SK-N-SH (cell line): ENCODE data around the gene CALM1. TPM values are rescaled to one million over a fixed set of nuclear protein-coding genes. Genes with fewer than 3 reads are reported as not detected.

Experiments
- CTCF ChIA-PET: fragments of 300-600, 350-600 bp; formaldehyde crosslinking; extraction: SDS; loops from one replicate; lab custom pipeline; 2021; lab: Yijun Ruan, JAX
- POLR2A ChIA-PET: fragments of 350-600 bp; sonication (Branson Sonifier 250); formaldehyde crosslinking; extraction: SDS; loops from one replicate; lab custom pipeline; 2020; ENCODE audit warnings: antibody characterized with exemption, inconsistent platforms; lab: Yijun Ruan, JAX
- DNase-seq: peaks from one replicate; pipeline ENCODE4 v3.0.0; 2012
- H2AFZ ChIP-seq: fragments of 200-600 bp; sonication (generic); 2 replicates; pipeline ENCODE4 v1.8.1; 2016; ENCODE audit warnings: antibody characterized with exemption, mild to moderate bottlenecking, low read depth
- H3F3A ChIP-seq: fragments of 200-600 bp; sonication (generic); replicated peaks from 2 replicates; pipeline ENCODE3; 2016; ENCODE audit warnings: antibody characterized with exemption, mild to moderate bottlenecking; ENCODE audit not compliant: insufficient read depth
- H3K27ac ChIP-seq, 2 experiments: fragments of 200-500 bp in 1 of 2; fragments of 200-600 bp in 1 of 2; sonication (Bioruptor generic) in 1 of 2; sonication (generic), shearing (Covaris generic) in 1 of 2; 2 replicates each; pipeline versions ENCODE4 v1.5.1 to v1.6.1; 2014 to 2016; ENCODE audit warnings: low read depth in 2 of 2, inconsistent platforms in 1 of 2, low read length in 1 of 2, mild to moderate bottlenecking in 1 of 2, mixed read lengths in 1 of 2
- H3K27me3 ChIP-seq: fragments of 200-600 bp; sonication (generic), shearing (Covaris generic); 2 replicates; pipeline ENCODE4 v1.6.1; 2016; ENCODE audit warnings: mixed run types; ENCODE audit not compliant: insufficient read depth
- H3K36me3 ChIP-seq, 2 experiments: fragments of 200-500 bp in 1 of 2; fragments of 200-600 bp in 1 of 2; sonication (Bioruptor generic) in 1 of 2; sonication (generic) in 1 of 2; replicated peaks in 1 of 2; 2 replicates each; pipeline versions ENCODE3 to v1.5.1; 2014 to 2016; ENCODE audit warnings: low read length in 1 of 2, mild to moderate bottlenecking in 1 of 2; ENCODE audit not compliant: insufficient read depth in 2 of 2, control insufficient read depth in 1 of 2
- H3K4me1 ChIP-seq, 2 experiments: fragments of 200-500 bp in 1 of 2; fragments of 200-600 bp in 1 of 2; sonication (Bioruptor generic) in 1 of 2; sonication (generic), shearing (Covaris generic) in 1 of 2; 2 replicates each; pipeline versions ENCODE4 v1.5.1 to v1.6.1; 2014 to 2016; ENCODE audit warnings: low read depth in 1 of 2, low read length in 1 of 2, mixed run types in 1 of 2; ENCODE audit not compliant: insufficient read depth in 2 of 2, control insufficient read depth in 1 of 2
- H3K4me2 ChIP-seq: fragments of 200-600 bp; sonication (generic), shearing (Covaris generic); 2 replicates; pipeline ENCODE4 v1.6.1; 2017; ENCODE audit warnings: mixed run types
- H3K4me3 ChIP-seq, 2 experiments: fragments of 200-500 bp in 1 of 2; fragments of 200-600 bp in 1 of 2; sonication (Bioruptor generic) in 1 of 2; sonication (generic), shearing (Covaris generic) in 1 of 2; 2 replicates each; pipeline versions ENCODE4 v1.5.1 to v1.8.1; 2014 to 2016; ENCODE audit warnings: low read depth in 2 of 2, inconsistent platforms in 1 of 2, low read length in 1 of 2, mild to moderate bottlenecking in 1 of 2, mixed read lengths in 1 of 2, moderate library complexity in 1 of 2
- H3K79me2 ChIP-seq: fragments of 200-600 bp; sonication (generic); 2 replicates; pipeline ENCODE4 v1.8.1; 2017; ENCODE audit warnings: mild to moderate bottlenecking; ENCODE audit not compliant: insufficient read depth
- H3K9ac ChIP-seq: fragments of 200-600 bp; sonication (generic); 2 replicates; pipeline ENCODE4 v1.6.1; 2017; ENCODE audit warnings: mixed run types
- H3K9me2 ChIP-seq: fragments of 200-600 bp; sonication (generic); 2 replicates; pipeline ENCODE4 v1.6.1; 2017; ENCODE audit warnings: mixed run types
- H3K9me3 ChIP-seq: fragments of 200-600 bp; sonication (generic); 2 replicates; pipeline ENCODE4 v1.6.1; 2017; ENCODE audit warnings: mixed run types, mild to moderate bottlenecking, moderate library complexity
- H4K20me1 ChIP-seq: fragments of 200-600 bp; sonication (generic); 2 replicates; pipeline ENCODE4 v1.6.1; 2017; ENCODE audit warnings: mild to moderate bottlenecking, mixed run types; ENCODE audit not compliant: insufficient read depth
- CHD2 ChIP-seq: fragments of 150-350 bp; IDR thresholded peaks from 2 replicates; pipeline ENCODE4 v1.6.1; 2018; ENCODE audit warnings: low read length; ENCODE audit not compliant: partially characterized antibody
- ELF1 ChIP-seq: IDR thresholded peaks from 2 replicates; pipeline ENCODE4 v1.4.0; 2012
- EP300 ChIP-seq, 2 experiments: IDR thresholded peaks; 2 replicates each; pipeline versions ENCODE4 v1.4.0 to v1.6.1; 2012; ENCODE audit warnings: borderline replicate concordance in 1 of 2, low read depth in 1 of 2, low read length in 1 of 2
- EZH2phosphoT487 ChIP-seq: fragments of 200-600 bp; sonication (generic); IDR thresholded peaks from 2 replicates; pipeline ENCODE4 v1.6.1; 2017; ENCODE audit warnings: low read depth, mixed run types, mild to moderate bottlenecking, antibody characterized with exemption, moderate library complexity, borderline replicate concordance
- FOXJ3 ChIP-seq: sonication (generic); formaldehyde crosslinking; IDR thresholded peaks from 2 replicates; pipeline ENCODE4 v1.5.1; 2020; ENCODE audit warnings: mild to moderate bottlenecking, missing genetic modification reagents
- FOXM1 ChIP-seq: IDR thresholded peaks from 2 replicates; pipeline ENCODE4 v1.4.0; 2012; ENCODE audit warnings: low read depth, mild to moderate bottlenecking
- GATA2 ChIP-seq: sonication (generic); formaldehyde crosslinking; IDR thresholded peaks from 2 replicates; pipeline ENCODE4 v1.5.0; 2020; ENCODE audit warnings: mild to moderate bottlenecking, missing genetic modification reagents
- POLR2AphosphoS5 ChIP-seq: IDR thresholded peaks from 2 replicates; pipeline ENCODE4 v1.6.1; 2012; ENCODE audit warnings: low read depth, low read length
- RAD21 ChIP-seq: IDR thresholded peaks from 2 replicates; pipeline ENCODE4 v1.6.1; 2012; ENCODE audit warnings: mild to moderate bottlenecking, low read length
- RCOR1 ChIP-seq: fragments of 150-350 bp; IDR thresholded peaks from 2 replicates; pipeline ENCODE4 v1.6.1; 2017; ENCODE audit warnings: antibody characterized with exemption, low read length
- SIN3A ChIP-seq: IDR thresholded peaks from 2 replicates; pipeline ENCODE4 v1.6.1; 2012; ENCODE audit warnings: low read depth, mild to moderate bottlenecking, low read length, moderate library complexity, borderline replicate concordance
- TEAD4 ChIP-seq: IDR thresholded peaks from 2 replicates; pipeline ENCODE4 v1.4.0; 2012; ENCODE audit warnings: mild to moderate bottlenecking, borderline replicate concordance; ENCODE audit not compliant: insufficient read depth
- YY1 ChIP-seq: IDR thresholded peaks from 2 replicates; pipeline ENCODE4 v1.4.0; 2012; ENCODE audit warnings: low read depth, mild to moderate bottlenecking
- WGBS: methylation state at CpG from one replicate; pipeline ENCODE4 v1.1.6; 2017; ENCODE audit warnings: low lambda C conversion rate; 5-methylcytosine and 5-hydroxymethylcytosine counted together
- polyA plus RNA-seq, 3 experiments: library from polyadenylated mRNA; depleted of rRNA; stranded (reverse); fragments of >200 nt; gene quantifications; 2 replicates each; pipeline ENCODE4 v1.2.3, GENCODE V29; 2012
- TF ChIP-seq, protein P1 (sequence below): IDR thresholded peaks from 2 replicates; pipeline ENCODE4 v1.4.0; 2012; ENCODE audit warnings: low read depth, borderline replicate concordance
- TF ChIP-seq, protein P2 (sequence below): IDR thresholded peaks from 2 replicates; pipeline ENCODE4 v1.4.0; 2012; ENCODE audit warnings: low read depth, borderline replicate concordance

Gene CALM1
- polyA plus RNA-seq, 1 of the 3 experiments (the other 2 are of a cell fraction): 299 TPM

DNA sequence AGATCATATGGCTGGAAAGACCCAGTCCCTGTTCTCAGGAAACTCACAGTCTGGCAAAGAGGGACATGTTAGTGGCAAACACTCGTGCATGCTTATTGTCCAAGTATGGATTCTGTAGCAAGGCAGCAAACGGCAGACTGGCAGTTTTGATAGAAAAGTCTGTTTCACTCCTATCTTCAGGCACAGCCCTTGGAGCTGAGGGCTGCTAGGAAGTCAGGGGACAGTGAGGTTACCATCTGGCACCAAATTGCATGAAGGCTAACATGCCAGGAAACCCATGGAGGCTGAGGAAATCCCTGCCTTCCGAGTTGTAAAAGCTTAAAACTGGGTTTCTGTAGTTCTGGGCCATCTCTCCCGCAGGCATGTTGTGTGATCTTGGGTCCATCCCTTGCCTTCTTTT is 32.9 kb downstream of the CALM1 start:
- TF ChIP-seq EZH2phosphoT487 (no peak), YY1 (no peak), ELF1 (no peak), FOXM1 (no peak), GATA2 (CRISPR knock-in tag) (no peak), SIN3A (no peak), RCOR1 (no peak), RAD21 (no peak), FOXJ3 (CRISPR knock-in tag) (no peak), POLR2AphosphoS5 (no peak), CHD2 (no peak), TEAD4 (no peak)
- TF ChIP-seq, protein P1, sequence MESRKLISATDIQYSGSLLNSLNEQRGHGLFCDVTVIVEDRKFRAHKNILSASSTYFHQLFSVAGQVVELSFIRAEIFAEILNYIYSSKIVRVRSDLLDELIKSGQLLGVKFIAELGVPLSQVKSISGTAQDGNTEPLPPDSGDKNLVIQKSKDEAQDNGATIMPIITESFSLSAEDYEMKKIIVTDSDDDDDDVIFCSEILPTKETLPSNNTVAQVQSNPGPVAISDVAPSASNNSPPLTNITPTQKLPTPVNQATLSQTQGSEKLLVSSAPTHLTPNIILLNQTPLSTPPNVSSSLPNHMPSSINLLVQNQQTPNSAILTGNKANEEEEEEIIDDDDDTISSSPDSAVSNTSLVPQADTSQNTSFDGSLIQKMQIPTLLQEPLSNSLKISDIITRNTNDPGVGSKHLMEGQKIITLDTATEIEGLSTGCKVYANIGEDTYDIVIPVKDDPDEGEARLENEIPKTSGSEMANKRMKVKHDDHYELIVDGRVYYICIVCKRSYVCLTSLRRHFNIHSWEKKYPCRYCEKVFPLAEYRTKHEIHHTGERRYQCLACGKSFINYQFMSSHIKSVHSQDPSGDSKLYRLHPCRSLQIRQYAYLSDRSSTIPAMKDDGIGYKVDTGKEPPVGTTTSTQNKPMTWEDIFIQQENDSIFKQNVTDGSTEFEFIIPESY: no peak
- TF ChIP-seq, protein P2, sequence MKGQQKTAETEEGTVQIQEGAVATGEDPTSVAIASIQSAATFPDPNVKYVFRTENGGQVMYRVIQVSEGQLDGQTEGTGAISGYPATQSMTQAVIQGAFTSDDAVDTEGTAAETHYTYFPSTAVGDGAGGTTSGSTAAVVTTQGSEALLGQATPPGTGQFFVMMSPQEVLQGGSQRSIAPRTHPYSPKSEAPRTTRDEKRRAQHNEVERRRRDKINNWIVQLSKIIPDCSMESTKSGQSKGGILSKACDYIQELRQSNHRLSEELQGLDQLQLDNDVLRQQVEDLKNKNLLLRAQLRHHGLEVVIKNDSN: no peak
- Histone ChIP-seq H3K27ac (no peak overlapping the region), H3K4me2 (no peak overlapping the region), H3K9ac (no peak overlapping the region), H3K4me1 (peaks cover 0 to 11% of the 10 kb centered on the region in 2 experiments; a peak in 1 of 4 replicates), H3K36me3 (no peaks in the 10 kb centered on the region), H3K9me2 (no peaks in the 10 kb centered on the region), H3K4me3 (no peak overlapping the region), H3F3A (no peaks in the 10 kb centered on the region), H3K9me3 (no peaks in the 10 kb centered on the region), H2AFZ (no peak overlapping the region), H3K79me2 (no peaks in the 10 kb centered on the region), H3K27me3 (no peaks in the 10 kb centered on the region), H4K20me1 (no peaks in the 10 kb centered on the region)
- CTCF ChIA-PET: no interaction called here
- no peak for DNase-seq
- WGBS: 68% methylated on average over 4 of the region's 4 CpGs
- POLR2A ChIA-PET: interaction anchor here (0.7 kb wide), 1 partner anchor 15 kb away, joined by 3 read pairs; no protein-coding TSS in a partner anchor

DNA sequence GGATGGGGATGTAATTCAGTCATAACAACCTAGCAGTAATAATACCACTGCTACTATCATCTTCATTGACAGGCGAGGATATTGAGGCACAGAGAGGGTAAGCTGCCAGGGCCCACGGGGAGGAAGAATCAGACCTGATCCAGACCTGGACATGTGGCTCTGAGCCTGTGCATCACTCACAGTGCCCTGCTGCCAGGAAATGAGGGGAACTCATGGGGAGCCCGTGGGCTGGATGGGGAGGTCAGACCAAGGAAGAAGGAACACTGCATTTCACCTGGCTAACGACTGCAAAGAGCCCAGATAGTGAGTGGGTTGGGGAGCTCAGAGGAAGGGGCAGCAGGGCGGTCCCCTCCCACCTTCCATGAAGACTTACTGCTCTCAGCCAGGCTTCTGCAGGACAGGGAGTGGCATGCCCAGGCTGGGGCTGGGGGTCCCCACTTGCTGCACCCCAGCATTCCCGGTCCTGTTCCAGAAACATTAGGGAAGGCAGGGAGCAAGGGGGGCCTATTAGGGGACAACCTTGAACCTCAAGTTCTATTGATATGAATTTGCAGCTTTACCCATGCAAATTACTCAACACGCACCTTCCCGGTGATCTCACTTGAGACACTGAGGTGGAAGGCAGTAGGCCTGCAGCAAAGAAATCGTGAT is 37.7 kb downstream of the CALM1 start:
- Histone ChIP-seq H3K9me2 (no peaks in the 10 kb centered on the region), H3K27ac (no peak overlapping the region), H3K4me3 (no peak overlapping the region), H3K79me2 (no peaks in the 10 kb centered on the region), H2AFZ (no peak overlapping the region), H3K4me2 (no peak overlapping the region), H3K4me1 (no peaks in the 10 kb centered on the region; a peak in 1 of 4 replicates), H3K9ac (no peak overlapping the region), H3K27me3 (no peaks in the 10 kb centered on the region), H3K9me3 (no peaks in the 10 kb centered on the region), H4K20me1 (no peaks in the 10 kb centered on the region), H3K36me3 (no peaks in the 10 kb centered on the region), H3F3A (no peaks in the 10 kb centered on the region)
- no peak for DNase-seq
- CTCF ChIA-PET: no interaction called here
- 69% methylated on average over 9 of the region's 9 CpGs for WGBS
- POLR2A ChIA-PET: no interaction called here
- no peak for TF ChIP-seq EZH2phosphoT487
- TF ChIP-seq RCOR1: no peak
- TF ChIP-seq SIN3A: no peak
- no peak for TF ChIP-seq EP300 (IDR thresholded peaks at IDR 0.05; ENCODE audit: borderline replicate concordance in 1 of 2, low read depth in 1 of 2, low read length in 1 of 2)
